ENCODE measurements around the gene HRAS.

HRAS gene

DNA sequence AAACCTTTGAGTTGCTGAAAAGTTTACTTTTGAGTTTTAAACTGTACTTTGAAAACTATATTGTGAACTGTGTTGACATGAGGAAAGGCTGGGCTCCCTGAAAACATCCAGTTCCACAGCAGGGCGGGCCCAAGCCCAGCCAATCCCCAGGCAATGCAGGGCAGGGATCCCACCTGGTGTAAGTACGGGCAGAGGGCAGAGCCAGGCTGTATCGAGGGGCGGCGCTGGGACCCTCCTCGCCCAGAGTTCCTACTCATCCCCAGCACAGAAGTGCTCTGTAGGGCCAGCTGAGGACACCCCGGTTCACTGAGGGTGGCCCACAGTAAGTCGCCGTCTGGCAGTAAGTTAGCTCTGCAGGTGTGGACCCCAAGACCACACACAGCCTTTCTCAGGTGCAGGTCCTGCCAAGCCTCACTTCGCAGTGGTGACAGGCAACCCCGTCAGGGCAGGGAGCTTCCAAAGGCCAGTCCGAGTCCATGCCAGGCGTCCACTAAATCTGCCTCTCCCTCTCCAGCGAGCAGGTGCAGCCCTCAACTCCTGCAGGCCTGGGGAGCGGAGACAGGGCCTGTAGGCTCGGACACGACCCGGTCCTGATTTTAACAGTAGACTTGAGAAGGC is 31.7 kb upstream of the HRAS start:
- no peak for DNase-seq

DNA sequence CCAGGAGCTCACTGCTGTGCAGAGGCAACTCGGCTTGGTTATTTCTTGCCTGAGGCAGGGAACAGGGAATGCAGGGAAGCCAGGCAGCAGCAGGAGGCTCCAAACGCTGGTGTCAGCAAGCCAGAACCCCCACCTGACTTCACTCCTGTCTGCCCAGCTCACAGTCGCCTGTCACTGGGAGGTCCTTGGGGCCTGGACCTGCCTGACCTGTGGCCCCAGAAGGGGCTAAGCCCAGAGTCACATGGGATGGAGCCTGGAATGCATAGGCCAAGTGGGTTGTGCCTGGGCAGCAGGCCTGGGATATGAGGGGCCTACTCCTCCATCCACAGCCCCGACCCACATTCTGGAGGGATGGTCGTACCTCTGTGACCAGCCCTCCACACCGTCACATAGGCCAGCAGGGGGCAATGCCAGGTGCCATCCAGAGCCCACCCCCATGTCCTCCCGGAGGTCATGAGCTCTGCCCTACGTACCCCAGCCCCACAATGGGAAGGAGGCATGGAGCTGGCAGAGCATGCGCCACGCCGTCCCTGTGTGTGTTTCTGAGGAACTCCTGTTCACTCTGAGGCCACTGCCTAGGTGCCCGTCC is 30.6 kb upstream of the HRAS start:
- DNase-seq = no peak

DNA sequence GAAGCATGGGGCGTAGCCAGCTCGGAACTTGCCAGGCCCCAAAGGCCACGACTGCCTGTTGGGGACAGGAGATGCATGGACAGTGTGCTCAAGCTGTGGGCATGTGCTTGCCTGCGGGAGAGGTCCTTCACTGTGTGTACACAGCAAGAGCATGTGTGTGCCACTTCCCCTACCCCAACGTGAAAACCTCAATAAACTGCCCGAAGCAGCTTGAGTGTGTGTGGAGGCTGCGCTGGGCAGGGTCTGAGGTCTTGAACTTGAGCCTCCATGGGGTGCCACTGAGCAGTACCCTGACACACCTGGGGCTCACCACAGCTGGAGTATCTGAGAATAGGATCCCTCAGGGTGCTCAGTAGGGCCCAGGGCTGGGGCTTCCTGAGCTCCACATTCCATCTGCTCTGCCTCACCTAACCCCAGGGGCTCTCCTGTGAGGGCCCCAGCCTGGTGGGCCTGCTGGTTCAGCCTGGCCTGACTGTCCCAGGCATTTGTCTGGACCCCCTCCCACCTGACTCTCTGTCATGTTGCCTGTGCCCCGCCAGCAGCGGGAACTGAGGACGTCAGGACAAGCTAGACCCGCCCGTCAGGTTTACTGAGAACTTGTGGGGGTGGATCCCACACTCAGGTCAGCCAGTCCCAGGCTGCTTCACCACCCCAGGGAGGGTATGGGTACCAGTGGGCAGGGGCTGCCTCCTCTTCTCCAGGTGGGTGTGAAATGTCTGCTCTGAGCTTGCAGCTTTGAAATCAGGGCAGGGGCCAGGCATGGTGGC is 28.6 kb upstream of the HRAS start:
- no peak for DNase-seq

DNA sequence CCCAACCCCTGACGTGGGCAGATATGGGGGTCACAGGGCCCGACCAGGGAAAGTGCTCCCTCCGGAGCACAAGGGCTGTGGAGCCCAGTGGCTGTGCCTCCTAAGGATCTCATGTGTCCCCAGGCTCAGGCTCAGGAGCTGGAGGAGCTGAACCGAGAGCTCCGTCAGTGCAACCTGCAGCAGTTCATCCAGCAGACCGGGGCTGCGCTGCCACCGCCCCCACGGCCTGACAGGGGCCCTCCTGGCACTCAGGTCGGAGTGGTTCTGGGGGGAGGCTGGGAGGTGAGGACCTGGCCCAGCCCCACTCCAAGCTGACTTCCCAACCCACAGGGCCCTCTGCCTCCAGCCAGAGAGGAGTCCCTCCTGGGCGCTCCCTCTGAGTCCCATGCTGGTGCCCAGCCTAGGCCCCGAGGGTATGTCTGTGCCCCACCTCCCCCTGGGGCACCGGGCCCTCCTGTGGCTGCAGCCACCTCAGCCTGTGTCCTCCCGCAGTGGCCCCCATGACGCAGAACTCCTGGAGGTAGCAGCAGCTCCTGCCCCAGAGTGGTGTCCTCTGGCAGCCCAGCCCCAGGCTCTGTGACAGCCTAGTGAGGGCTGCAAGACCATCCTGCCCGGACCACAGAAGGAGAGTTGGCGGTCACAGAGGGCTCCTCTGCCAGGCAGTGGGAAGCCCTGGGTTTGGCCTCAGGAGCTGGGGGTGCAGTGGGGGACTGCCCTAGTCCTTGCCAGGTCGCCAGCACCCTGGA is 27.9 kb upstream of the HRAS start:
- no peak for DNase-seq

DNA sequence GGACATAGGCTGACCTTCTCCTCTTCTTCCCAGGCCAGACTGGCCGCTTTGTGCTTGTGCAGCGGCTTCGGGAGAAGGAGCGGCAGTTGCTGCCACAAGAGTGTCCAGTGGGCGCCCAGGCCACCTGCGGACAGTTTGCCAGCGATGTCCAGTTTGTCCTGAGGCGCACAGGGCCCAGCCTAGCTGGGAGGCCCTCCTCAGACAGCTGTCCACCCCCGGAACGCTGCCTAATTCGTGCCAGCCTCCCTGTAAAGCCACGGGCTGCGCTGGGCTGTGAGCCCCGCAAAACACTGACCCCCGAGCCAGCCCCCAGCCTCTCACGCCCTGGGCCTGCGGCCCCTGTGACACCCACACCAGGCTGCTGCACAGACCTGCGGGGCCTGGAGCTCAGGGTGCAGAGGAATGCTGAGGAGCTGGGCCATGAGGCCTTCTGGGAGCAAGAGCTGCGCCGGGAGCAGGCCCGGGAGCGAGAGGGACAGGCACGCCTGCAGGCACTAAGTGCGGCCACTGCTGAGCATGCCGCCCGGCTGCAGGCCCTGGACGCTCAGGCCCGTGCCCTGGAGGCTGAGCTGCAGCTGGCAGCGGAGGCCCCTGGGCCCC is 26.8 kb upstream of the HRAS start:
- DNase-seq = no peak

DNA sequence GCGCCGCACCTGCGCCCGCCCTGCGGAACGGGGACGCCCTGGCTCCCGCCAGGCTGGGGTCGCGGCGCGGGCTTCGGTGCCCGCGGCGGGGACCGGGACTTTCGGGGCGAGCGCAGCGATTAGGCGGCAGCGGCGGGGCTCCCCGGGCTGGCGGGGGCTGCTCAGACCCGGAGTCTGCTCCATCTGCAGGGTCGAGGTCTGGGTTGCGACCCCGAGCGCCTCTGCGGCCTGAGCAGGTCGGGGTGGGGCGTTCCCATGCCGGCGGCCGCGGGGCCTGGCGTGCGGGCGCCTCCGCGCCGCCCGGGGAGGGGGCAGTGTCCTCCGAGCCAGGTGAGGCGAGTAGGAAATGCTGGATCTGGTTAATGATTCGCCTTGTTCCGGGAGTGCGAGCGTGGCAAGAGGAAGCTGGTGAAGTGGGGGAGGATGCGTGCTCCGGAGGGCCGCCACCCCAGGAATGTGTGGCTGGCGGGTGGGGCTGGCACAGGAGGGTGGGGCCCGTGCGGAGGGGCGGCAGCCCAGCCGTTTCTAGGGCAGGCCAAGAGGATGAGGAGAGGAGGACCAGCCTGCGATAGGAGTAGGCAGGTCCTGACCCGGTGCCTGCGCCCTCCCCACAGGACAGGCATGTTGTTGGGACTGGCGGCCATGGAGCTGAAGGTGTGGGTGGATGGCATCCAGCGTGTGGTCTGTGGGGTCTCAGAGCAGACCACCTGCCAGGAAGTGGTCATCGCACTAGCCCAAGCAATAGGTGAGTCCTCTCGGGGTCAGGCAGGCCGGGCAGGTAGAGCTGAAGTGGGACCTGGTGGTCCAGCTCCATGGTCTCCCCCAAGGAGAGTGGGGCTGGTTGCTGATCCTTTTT is 26.0 kb upstream of the HRAS start:
- DNase-seq = no peak

DNA sequence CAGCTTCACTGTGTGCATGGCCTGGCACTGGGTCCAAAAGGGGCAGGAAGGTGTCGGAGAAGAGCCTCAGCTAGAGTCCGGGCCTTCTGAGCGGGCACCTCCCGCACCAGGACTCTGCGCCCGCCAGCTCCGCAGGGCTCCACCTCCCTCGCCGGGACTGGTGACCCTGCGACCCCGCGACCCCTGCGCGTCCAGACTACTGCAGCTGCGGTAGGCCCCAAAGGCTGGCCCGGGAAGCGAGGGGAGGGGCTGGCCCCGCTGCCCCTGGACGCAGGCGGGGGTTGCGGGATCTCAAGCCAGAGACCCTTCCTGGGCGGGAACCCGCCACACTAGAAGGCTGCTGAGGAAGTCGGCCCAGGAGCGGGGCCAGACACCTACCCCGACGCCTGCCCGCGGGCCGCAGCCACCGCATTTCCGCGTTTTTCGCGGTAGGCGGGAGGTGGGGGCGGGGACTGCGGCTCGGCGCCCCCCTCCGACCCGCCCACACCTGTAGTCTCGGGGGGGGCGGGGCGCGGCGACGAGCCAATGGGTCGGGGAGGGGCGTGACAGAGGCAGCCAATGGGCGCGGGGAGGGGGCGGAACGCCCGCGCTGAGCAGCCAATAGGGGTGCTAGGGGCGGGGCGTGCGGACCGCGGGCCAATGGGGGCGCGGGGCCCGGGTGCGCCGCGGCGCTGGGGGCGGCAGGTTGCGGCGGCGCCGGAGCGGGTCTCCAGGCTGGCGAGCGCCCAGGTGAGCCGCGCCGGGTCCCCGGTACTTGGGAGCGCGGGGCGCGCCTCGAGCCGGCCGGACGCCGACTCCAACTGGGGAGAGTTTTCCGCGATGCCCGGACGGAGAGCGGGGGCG is 25.1 kb upstream of the HRAS start, which contains the start of the genes LMNTD2 and RASSF7:
LMNTD2 (minus strand) TSS at position 434 of the 843 bp plus-strand sequence; CDS start at position 412, 22 bp downstream.
RASSF7 (plus strand) TSS at position 666 of the 843 bp plus-strand sequence. CDS start 799 bp downstream, outside the sequence.
- DNase-seq = no peak

DNA sequence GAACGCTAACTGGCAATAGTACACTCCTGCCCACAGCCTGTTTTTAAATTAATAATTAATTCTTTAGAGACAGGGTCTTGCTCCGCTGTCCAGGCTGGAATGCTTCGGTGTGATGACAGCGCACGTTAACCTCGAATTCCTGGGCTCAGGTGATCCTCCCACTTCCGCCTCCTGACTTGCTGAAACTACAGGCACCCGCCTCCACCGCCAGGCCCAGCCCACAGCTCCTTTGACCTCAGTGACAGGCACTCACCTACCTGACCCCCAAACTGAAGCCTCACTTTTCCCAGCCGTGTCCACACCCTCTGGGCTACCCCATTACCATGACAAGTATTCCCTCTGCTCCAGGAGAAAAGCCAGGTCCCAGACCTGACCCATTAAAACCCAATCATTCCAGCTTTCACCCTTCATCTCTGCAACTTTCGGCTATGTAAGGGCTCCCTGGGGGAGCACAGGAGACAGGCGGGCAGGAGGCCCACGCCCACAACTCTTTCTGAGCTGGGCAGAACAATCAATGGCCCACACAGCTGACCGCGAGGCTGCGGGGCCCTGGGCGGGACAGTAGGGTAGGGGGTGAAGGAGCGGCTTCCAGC is 24.4 kb upstream of the HRAS start:
- no peak for DNase-seq

DNA sequence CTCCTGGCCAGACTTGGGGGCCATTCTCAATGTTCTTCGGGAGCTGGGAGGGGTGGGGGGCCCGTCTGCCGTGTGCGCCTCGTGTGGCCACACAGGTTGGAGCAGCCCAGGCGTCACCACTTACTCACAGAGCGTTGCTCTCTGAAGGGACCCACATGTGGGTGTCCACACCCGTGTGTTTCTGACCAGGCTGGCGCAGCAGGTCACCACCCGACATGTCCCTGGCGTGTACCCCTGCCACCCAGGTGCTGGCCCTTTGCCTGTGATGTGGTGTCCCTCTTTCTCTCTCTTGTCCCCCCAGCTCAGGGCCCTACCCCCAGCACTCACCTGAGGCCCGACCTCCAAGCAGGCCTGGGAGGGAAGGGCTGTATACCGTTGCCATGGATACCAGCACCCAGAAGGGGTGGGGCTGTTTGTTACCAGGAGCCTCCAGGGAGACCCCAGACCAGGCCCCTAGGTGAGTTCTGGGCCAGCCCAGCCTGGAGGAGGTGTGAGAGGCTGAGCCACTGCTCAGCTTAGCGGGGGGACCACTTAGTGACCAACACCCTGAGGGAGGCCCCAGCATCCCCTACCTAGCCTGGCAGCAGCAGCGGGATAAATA is 23.7 kb upstream of the HRAS start:
- no peak for DNase-seq

DNA sequence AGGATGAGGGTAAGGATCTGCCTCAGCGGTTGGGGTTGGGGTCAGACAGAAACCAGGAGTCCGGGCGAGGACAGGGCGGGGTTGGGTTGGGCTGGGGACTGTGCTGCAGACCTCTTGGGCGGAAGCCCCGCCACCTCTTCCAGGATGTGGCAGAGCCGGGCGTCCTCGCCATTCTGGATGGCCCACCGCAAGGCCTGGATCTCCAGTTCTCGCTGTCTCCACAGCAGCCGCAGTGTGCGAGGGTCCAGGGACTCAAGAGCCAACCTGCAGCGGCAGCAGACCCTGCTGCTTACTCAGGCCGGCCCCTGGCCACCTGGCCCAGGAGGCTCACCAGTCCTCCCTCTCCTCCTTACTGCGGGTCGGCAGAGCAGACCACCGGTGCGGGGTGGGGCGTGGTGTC is 23.1 kb upstream of the HRAS start:
- DNase-seq = no peak

DNA sequence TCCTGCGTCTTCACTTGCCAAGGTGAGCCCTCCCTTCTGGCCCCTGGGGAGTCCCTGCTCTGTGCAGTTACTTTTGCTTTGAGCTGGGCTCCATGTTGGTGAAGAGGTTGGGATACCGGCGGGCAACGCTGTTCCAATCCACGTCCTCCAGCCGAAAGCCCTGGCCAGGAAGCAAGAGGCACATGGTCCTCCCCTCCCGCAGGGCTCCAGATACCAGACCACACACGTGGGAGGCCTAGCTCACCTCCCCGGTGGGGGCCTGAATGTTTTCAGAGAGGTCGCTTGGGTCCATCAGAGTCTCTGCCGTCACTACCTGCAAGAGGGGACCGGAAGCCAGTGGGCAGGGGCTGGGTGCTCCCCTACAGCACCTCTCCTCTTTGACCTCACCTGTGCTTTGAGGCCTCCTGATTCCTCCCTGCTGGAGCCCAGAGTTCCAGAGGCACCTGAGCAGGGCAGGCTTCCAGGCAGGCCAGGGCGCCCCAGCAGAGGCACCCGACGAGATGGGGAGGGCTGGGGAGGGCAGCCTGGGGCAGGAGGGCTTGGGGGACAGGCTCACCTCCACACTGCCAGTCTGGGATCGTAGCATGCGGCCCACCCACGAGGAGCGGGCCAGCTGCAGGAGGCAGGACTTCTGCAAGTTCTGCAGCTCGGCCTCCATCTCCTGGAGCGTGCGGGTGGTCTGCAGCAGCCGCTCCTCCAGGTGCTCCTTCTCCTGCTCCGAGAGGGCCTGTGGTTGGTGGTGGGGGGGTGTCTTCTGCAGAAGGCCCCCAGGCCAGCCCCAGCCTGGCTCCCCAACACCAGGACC is 22.2 kb upstream of the HRAS start:
- DNase-seq = no peak

DNA sequence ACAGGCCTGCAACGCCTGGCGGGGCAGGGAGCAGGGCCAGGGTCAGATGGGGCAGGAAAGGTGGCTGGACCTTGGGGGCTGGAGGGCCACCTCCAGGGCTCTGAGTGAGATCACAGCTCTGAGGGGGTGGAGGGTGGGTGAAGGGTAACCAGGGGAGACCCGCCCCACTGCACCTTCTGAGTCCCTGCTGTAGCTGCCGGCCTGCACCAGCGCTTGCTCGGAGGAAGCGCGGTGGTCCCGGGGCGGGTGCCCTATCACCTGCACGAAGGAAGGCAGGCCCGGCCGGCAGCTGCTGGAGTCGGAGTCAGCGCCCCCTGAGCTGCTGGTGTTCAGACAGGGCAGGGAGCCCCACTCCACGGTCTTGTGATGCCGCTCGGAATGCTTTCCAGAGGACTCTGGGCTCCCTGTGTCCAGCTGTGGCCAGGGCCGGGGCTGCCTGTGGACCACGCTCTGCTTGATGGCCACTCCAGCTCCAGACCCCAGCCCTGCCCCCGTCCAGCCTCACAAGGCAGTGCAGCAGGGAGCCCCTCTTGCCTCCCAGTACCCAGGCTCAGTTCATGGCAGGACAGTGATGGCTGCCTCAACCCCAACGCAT is 21.4 kb upstream of the HRAS start:
- DNase-seq = no peak

DNA sequence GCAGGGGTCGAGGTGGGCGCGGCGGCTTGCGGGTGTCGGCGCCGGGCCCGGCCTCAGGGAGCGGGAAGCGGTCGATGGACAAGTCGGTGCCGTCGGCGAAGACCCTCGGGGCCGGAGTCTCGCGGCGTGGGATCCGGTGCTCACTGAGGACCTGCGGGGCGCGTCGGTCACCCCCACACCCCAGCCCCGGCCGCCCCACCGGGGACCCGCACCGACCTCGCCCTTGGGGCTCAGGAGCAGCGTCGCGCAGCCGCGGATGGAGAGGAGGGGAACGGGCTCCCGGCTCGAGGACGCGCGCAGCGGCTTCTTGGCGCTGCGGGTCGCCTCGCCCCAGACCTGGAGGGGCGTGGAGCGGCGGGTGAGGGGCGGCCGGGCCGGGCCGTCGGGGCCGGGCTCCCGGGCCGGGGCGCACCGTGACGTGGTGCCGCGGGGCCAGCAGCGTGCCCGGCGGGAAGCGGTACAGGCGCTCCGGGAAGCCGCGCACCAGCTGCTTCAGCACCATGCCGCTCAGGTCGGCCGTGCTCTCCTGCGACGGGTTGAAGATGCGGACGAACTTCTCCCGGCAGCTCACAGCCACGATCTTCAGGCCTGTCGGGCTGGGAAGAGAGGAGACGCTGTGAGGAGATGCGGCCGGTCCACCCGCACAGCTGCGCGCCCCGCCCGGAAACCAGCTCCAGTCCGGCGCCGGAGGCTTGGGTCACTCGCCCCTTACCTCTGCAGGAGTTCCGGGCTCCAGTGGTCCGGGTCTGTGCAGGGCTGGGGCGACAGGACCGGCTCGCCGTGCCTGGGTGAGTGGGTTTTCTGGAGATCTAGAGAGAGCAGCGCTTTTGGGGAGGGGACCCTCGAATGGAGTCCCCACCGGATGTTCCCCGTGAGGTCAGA is 20.6 kb upstream of the HRAS start:
- no peak for DNase-seq

DNA sequence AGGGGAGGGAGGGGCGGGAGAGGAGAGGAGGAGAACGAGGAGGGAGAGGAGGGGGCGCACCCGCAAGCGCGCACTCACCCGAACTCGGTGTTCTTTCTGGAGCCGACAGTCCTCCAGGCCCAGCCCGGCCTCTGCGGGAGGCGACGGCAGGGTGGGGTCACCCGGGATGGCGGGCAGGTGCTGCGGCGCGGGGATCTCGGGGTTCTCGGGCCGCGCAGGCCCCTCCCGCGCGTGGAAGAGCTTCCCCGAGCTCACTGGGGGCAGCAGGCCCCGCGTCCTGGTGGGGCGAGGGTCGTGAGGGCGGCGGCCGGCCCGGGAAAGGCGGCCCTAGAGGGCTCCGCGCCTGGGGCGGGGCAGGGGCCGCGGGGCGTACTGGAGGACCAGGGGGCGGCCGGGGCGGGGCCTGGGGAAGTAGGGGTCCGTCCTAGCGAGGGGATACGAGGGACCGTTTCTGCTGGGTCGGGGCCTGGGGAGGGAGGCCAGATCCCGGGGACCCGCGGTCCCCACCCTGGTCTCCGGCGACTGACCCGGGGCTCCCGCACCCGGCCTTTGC is 19.9 kb upstream of the HRAS start:
- DNase-seq = no peak

DNA sequence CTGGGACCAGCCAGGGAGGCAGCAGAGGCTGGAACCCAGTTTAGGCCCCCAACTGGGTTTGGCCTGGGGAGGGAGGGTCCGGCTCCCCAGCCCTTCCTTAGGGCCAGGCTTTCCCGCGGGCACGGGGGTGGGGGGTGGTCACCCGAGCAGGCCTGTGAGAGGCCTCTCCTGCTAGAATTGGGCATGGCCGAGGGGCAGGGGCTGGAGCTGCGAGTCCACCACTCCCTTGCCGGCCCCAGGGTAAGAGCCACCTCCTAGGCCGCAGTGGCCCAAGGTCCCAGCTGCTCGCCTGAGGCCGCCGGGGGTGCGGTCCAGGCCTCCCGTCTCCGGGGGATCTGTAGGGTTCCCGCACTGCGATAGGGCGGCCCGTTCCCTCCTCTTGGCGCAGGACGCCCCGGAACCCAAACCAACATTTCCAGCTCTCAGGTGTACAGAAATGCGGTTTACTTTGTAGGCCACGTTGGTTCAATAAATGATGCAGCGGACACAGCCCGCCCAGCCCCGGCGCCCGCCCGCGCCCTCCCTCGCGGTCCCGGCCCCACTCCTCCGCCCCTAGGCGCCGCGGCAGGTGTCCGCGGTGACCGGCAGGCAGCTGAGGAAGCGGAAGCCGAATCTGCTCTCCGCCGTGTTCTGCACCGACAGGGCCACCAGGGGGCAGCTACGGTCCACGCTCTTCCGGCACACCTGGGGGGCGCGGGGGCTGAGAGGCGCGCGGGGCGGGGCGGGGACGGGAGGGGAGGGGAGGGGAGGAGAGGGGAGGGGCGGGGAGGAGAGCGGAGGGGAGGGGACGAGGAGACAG is 19.3 kb upstream of the HRAS start:
- DNase-seq = peak; percentile 48

DNA sequence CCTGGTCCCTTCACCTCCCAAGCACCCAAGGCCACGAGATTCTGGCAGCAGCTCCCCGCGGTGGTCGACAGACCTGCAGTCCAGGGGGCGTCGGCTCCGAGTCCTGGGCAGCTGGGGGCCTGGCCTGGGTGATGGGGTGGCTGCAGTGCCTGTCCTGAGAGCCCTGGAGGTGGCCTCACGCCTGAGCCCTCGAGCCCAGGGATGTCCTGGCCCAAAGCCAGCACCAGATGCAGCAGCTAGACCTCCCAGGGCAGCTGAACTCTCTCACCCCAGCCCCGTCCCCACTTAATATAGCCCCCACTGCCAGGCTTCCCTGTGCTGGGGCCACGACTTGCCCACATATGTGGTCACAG is 18.6 kb upstream of the HRAS start:
- no peak for DNase-seq

All from NCI-H1436 treated with DMSO at 0.1 percent for 48 hours (cell line).